BE2C (cell line): ENCODE data around the gene LRRTM4.

ENCODE experiments used
- DNase-seq: peaks from one replicate; pipeline ENCODE4 v3.0.0-alpha.2; 2020
- H3K27me3 ChIP-seq: fragments of 250-450 bp; sonication (Bioruptor Pico); 2 replicates; pipeline ENCODE4 v1.5.1; 2020; ENCODE audit warnings: mild to moderate bottlenecking
- H3K36me3 ChIP-seq: fragments of 250-450 bp; sonication (Bioruptor Pico); 2 replicates; pipeline ENCODE4 v1.5.1; 2020; ENCODE audit warnings: mild to moderate bottlenecking
- H3K4me1 ChIP-seq: fragments of 250-450 bp; sonication (Bioruptor Pico); 2 replicates; pipeline ENCODE4 v1.5.1; 2020
- H3K4me3 ChIP-seq: 2 replicates; pipeline ENCODE4 v1.5.1; 2011; ENCODE audit warnings: low read depth, low read length
- H3K9me3 ChIP-seq: fragments of 250-450 bp; sonication (Bioruptor Pico); 2 replicates; pipeline ENCODE4 v1.5.1; 2020
- TF ChIP-seq, protein P1 (sequence below): IDR thresholded peaks from 2 replicates; pipeline ENCODE4 v1.5.1; 2012; ENCODE audit warnings: mild to moderate bottlenecking, low read depth, low read length

LRRTM4 gene

DNA sequence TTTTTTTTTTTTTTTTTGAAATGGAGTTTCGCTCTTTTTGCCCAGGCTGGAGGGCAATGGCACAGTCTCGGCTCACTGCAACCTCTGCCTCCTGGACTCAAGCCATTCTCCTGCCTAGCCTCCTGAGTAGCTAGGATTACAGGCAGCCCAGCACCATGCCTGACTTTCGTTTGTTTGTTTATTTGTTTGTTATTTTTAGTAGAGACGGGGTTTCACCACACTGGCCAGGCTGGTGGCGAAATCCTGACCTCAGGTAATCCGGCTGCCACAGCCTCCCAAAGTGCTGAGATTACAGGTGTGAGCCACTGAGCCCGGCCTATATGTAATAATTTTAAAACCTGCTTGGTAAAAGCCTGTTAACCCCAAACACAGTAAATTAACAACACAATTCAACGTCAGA lies 435.7 kb downstream of the LRRTM4 start:
- no peaks in the 10 kb centered on the region for H3K4me1 ChIP-seq
- H3K27me3 ChIP-seq, result no peaks in the 10 kb centered on the region
- DNase-seq, result no peak
- H3K36me3 ChIP-seq, result no peaks in the 10 kb centered on the region
- no peaks in the 10 kb centered on the region for H3K9me3 ChIP-seq
- H3K4me3 ChIP-seq, result no peak overlapping the region
- TF ChIP-seq, protein P1, sequence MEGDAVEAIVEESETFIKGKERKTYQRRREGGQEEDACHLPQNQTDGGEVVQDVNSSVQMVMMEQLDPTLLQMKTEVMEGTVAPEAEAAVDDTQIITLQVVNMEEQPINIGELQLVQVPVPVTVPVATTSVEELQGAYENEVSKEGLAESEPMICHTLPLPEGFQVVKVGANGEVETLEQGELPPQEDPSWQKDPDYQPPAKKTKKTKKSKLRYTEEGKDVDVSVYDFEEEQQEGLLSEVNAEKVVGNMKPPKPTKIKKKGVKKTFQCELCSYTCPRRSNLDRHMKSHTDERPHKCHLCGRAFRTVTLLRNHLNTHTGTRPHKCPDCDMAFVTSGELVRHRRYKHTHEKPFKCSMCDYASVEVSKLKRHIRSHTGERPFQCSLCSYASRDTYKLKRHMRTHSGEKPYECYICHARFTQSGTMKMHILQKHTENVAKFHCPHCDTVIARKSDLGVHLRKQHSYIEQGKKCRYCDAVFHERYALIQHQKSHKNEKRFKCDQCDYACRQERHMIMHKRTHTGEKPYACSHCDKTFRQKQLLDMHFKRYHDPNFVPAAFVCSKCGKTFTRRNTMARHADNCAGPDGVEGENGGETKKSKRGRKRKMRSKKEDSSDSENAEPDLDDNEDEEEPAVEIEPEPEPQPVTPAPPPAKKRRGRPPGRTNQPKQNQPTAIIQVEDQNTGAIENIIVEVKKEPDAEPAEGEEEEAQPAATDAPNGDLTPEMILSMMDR, result no peak

DNA sequence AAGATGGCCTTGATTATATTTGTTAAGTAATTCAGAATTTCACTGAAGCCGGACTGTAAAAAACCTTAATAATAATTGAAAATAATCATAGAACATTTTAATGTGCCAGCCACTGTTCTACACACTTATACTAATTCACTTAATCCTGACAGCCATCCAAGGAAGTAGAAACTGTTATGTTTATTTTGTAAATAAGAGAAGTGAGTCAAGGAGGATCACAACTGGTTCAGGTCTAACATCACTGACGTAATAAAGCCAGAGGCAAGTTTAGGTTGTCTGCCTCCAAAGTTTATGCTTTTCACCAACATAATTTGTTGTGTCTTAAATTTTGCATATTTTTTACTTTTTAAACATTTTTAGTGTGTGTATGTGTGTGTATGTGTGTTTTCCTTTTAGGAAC lies 436.1 kb downstream of the LRRTM4 start:
- H3K9me3 ChIP-seq, result no peaks in the 10 kb centered on the region
- no peaks in the 10 kb centered on the region for H3K27me3 ChIP-seq
- no peak for DNase-seq
- H3K36me3 ChIP-seq, result no peaks in the 10 kb centered on the region
- no peaks in the 10 kb centered on the region for H3K4me1 ChIP-seq
- H3K4me3 ChIP-seq, result no peak overlapping the region
- TF ChIP-seq, protein P1, result no peak

DNA sequence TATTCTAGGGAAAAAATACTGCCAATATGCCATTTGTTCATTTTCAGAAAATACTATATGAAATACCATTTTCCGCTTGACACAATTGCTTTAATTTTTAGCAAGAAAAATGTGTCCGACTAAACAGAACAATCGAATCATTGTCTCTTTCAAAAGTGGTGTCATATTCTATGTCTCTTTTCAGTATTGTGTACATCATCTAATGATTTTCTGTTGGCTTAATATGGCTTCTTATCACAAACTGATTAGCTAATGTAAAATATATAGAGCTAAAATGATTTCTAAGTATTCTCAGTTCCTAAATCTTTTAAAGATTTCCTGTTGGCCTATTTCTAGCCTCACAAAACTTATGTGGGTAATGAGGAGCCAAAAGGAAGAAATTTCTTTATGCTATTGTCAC lies 436.6 kb downstream of the LRRTM4 start:
- DNase-seq, result no peak
- TF ChIP-seq, protein P1, result no peak
- Histone ChIP-seq H3K4me3 (no peak overlapping the region), H3K4me1 (no peaks in the 10 kb centered on the region), H3K9me3 (no peaks in the 10 kb centered on the region), H3K27me3 (no peaks in the 10 kb centered on the region), H3K36me3 (no peaks in the 10 kb centered on the region)

DNA sequence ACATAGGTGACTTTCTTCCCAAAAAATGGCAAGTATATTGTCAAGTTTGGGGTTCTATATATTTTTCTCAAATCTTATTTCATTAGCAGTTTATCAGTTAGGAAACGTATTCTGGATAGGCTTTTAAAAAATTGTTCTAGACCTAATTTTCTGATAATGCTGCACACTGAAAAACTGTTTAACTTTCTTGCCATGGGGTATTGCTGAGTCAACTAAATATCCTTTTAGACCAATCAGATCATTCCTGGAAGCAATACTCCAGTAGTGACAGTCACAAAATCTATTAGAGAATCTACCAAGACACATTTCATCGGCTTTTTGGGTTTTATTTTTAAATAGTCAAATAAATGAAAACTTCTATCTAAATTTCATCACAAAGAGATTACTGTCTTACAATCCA lies 440.6 kb downstream of the LRRTM4 start:
- Histone ChIP-seq H3K27me3 (no peaks in the 10 kb centered on the region), H3K4me1 (no peaks in the 10 kb centered on the region), H3K36me3 (no peaks in the 10 kb centered on the region), H3K9me3 (no peaks in the 10 kb centered on the region), H3K4me3 (no peak overlapping the region)
- TF ChIP-seq, protein P1, result no peak
- no peak for DNase-seq

DNA sequence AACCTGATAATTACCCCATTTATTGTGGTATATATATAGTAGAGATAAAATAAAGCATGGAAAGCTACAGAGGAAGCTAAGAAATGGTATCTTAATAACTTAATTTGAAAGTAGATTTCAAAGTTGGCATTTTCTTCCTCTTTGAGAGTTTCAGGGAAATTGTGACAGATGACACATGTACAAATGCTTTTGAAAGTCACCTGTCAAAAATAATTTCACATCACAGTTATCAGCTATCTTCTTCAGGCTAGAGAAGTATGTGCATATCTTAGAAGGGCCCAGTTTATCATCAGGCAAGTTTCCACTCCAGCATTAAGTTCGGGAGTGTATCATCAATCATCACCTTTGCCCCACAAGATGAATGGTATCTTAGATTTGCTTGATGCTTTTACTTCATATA lies 457.9 kb downstream of the LRRTM4 start:
- TF ChIP-seq, protein P1, result no peak
- H3K36me3 ChIP-seq, result no peaks in the 10 kb centered on the region
- H3K9me3 ChIP-seq, result no peaks in the 10 kb centered on the region
- no peaks in the 10 kb centered on the region for H3K27me3 ChIP-seq
- no peak overlapping the region for H3K4me3 ChIP-seq
- H3K4me1 ChIP-seq, result no peaks in the 10 kb centered on the region
- no peak for DNase-seq

DNA sequence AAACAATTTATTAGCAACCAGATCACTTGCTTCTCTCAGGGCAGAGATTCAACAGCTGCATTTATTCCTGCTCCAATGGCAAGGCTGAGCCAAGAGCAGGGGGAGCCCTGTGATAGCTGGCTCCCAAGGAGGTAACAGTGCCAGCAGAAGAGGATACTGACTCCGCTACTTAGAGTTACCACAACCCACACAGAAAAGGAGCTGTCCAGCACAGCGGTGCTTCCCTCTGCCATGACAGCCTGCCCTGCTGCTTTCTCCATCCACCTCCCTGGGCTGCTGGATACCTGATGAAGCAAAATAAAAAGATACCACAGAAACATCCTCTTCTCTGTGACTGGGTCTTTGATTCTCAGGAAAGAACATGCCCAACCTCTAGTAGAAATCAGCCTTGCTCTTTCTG lies 467.2 kb downstream of the LRRTM4 start:
- no peak for DNase-seq
- no peaks in the 10 kb centered on the region for H3K9me3 ChIP-seq
- H3K4me1 ChIP-seq, result no peaks in the 10 kb centered on the region
- no peak overlapping the region for H3K4me3 ChIP-seq
- H3K36me3 ChIP-seq, result no peaks in the 10 kb centered on the region
- TF ChIP-seq, protein P1, result no peak
- H3K27me3 ChIP-seq, result no peaks in the 10 kb centered on the region
